Right lung (tissue), 5 donors: Measurements from ENCODE around the gene EMID1. TPM values are rescaled to one million over a fixed set of nuclear protein-coding genes. Genes with fewer than 3 reads are reported as not detected.
"Not testable (repeated sequence)": the region's sequence is repeated elsewhere in the genome, so short reads cannot be mapped to it uniquely, and the experiment has no call there.

Source experiments
- DNase-seq, 2 donors: peaks; one replicate each; pipeline ENCODE4 v3.0.0-alpha.2; 2013
- polyA plus RNA-seq, 5 donors: library from polyadenylated mRNA; unstranded; fragments of 120-200 nt; gene quantifications; one replicate each; pipeline versions ENCODE4 v1.2.1 to v1.2.3, GENCODE V29; 2013; ENCODE audit warnings: inconsistent platforms in 1 of 5, low replicate concordance in 1 of 5; ENCODE audit not compliant: insufficient read length in 5 of 5, insufficient read depth in 1 of 5

EMID1 gene
- polyA plus RNA-seq, 5 donors = 66.2 to 124 (median 89.7) TPM

DNA sequence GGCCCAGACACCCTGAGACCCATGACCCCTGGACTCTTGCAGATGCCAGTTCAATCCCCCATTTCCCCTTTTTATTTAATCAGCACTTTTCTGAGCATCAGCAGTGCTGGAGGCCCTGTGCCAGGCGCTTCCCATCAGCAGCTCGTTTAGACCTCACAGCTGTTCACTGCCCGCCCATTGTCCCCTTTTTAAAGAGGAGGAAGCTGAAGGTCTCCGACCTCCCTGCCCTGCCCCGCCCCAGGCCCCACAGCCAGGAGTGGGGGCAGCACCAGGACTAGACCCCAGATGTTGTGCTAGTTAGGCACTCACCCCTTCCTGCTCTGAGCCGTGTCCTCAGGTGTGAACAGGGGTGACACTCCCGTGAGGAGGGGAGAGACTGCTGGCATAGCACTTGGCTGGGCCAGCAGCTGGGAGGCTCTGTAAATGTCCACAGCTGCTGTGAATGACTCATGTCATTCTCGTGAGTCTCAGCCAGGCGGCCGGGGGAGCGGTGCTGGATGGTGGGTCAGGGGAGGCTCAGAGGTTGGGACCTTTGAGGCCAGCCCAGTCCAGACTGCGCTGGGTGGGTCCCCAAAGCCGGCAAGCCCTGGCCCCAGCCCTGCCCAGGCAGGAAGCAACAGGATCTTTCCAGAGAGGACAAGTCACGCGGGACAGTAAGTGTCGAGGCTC, 19.9 kb downstream of the EMID1 start:
- DNase-seq = peak; percentile 84

GRCh38 chr22:29226351-29226981, 20.8 kb downstream of the EMID1 start:
- no peak for DNase-seq

DNA sequence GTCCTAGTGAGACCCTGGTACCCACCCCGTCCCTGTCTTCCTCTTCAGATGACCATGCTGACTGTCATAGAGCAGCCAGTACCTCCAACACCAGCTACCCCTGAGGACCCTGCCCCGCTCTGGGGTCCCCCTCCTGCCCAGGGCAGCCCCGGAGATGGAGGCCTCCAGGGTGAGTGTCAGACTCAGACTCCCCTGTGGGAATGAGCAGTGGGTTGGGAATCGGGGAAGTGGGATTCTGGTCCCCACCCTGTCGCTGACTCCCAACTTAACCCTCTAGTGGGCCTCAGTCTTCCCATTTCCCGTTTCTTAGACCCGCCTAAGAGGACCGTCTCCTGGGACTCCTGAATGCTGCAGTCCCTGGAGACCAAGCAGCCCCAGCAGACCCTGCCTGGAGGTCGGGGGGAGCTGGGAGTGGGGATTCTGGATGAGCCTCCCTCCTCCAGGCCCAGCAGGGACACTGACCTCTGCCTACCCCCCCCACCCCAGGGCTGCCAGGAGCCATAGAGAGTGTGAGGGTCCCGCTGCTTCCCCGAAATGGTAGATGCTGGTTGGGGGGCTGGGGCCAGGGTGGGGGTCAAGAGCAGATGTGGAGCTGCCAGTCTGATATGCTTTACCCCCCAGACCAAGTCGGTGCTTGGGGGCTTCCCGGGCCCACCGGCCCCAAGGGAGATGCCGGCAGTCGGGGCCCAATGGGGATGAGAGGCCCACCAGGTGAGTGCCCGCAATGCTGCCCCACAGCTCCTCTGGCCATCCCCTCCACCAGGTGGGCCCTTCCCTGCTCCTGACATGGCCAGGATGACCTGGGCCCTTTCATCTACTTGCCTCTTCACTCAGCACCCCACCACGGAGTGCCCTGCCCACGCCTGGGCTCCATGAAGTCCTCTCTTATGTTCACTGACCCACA, 25.5 kb downstream of the EMID1 start:
- DNase-seq = no peak

GRCh38 chr22:29231971-29232959, 26.6 kb downstream of the EMID1 start:
- peak in 1 of 2 donors; percentile 36 for DNase-seq

GRCh38 chr22:29233277-29233877, 27.7 kb downstream of the EMID1 start:
- no peak for DNase-seq

DNA sequence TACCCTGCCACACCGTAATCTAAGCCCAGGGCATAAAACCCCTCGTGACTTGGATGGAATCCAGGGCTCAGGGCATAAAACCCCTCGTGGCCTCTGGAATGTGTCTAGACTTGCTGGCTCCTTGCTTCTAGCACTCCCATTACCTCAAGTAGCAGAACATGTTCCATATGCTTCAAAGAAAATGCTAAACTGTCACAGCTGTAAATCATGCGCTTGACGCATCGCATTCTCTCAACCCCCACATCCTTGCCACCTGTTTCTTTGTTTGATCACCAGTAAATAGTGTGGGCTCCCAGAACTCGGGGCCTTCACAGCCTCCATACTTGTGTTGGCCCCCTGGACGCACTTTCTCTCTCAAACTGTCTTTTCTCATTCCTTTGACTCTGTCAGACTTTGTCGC, 34.8 kb downstream of the EMID1 start:
- DNase-seq = not testable (repeated sequence)

GRCh38 chr22:29243874-29244446, 38.3 kb downstream of the EMID1 start:
- no peak for DNase-seq

GRCh38 chr22:29244785-29245625, 39.3 kb downstream of the EMID1 start:
- DNase-seq = no peak

DNA sequence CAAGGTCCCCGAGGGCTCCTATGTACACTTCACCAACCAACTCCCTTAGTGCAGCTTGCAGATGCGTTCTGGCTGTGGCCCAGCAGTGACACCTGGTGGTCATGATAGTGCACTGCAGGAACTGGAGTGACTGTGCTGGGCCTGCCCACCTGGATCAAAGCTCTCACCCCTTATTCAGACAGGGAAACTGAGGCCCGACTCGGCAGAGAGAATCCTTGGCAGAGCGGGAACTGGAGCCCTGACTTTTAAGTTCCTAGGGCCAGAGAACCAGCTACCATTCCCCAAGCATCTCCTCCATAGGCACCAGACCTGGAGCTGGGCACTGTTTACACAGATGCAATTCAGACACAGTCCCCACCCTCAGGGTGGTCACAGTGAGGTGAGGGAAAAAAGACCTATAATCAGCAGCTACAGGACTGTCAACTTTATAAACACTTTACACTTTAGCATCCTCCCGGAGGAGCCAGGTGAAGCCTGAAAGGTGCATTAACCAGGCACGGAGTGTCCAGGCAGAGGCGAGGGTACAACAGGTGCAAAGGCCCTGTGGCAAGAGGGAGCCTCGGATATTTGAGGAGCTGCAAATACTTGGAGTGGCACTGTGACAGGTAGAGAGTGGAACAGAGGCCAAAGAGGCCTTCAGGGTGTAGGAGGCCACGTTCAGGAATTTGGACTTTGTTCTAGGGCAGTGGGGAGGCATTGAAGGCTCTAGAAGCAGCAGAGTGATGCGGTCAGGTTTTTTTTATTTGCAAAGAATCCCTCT, 40.1 kb downstream of the EMID1 start:
- peak; percentile 53 to 60 for DNase-seq

DNA sequence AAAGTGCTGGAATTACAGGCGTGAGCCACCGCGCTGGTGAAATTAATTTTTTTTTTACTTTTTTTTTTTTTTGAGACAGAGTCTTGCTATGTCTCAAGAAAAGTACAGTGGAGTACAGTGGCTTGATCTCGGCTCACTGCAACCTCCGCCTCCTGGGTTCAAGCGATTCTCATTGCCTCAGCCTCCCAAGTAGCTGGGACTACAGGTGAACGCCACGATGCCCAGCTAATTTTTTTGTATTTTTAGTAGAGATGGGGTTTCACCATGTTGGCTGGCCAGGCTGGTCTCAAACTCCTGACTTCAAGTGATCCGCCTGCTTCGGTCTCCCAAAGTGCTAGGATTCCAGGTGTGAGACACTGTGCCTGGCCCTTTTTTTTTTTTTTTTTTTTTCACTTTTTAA, 42.2 kb downstream of the EMID1 start:
- not testable (repeated sequence) for DNase-seq

GRCh38 chr22:29251265-29251664, 45.6 kb downstream of the EMID1 start:
- DNase-seq = no peak

GRCh38 chr22:29251981-29252911, 46.5 kb downstream of the EMID1 start:
- DNase-seq = no peak

GRCh38 chr22:29253561-29254285, 48.0 kb downstream of the EMID1 start:
- no peak for DNase-seq

- no peak for DNase-seq
Measured at GRCh38 chr22:29254286-29254660, 48.6 kb downstream of the EMID1 start.

DNA sequence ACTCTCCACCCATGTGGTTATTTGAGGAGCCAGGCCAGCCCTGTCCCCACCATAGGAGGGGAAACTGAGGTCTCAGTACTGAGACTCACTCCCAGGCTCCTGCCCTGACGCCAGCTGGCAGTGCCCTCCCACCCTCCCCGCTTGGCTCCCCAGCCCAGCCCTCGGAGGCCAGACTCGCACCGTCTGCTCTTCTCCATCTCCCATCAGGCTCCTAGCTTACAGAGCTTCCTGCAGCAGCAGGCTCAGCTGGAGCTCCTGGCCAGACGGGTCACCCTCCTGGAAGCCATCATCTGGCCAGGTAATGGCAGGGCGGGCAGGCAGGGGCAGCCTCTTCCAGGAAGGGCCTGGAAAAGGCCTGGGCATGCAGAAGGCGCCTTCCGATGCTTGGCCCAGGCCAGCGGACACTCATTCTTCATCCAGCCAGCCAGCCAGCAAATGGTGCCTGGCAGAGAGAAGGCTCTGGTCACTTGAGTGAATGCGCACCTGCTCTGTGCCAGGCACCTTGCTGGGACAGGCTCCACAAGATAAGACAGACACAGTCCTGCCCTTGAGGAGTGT, 49.4 kb downstream of the EMID1 start:
- DNase-seq = no peak

- DNase-seq = no peak
Measured at GRCh38 chr22:29256606-29257325, 51.1 kb downstream of the EMID1 start.
